Measurements from ENCODE around the gene CTNNBL1. TPM values are rescaled to one million over a fixed set of nuclear protein-coding genes. Genes with fewer than 3 reads are reported as not detected.
"Not testable (repeated sequence)": the region's sequence is repeated elsewhere in the genome, so short reads cannot be mapped to it uniquely, and the experiment has no call there.

The CTNNBL1 gene
- total and polyA plus RNA-seq, 2 donors (not counting 3 experiments of a cell fraction or from before 2014, with no cell fraction given) = 20.8 to 60.2 TPM

DNA sequence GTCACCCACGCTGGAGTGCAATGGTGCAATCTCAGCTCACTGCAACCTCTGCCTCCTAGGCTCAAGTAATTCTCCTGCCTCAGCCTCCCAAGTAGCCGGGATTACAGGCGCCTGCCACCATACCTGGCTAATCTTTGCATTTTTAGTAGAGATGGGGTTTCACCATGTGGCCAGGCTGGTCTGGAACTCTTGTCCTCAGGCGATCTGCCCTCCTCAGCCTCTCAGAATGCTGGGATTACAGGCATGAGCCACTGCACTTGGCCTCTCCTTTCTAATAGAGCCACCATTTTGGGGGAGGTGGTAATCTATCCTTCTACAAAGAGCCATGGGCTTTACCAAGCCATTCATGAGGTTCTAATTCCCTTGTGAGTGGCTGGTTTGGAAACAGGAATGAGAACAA lies 14.1 kb upstream of the CTNNBL1 start:
- H3K79me2 ChIP-seq (ENCODE audit: control insufficient read depth, insufficient read depth, low read length); H3K27me3 ChIP-seq (ENCODE audit: control insufficient read depth in 2 of 2, insufficient read depth in 2 of 2, low read length in 2 of 2); H3K27ac ChIP-seq (ENCODE audit: insufficient read depth, low read depth, low read length); H4K20me1 ChIP-seq (replicated peaks; ENCODE audit: control insufficient read depth, extremely low read depth, insufficient read depth, low read length); dilution Hi-C loops (cut with MboI; ENCODE audit: extremely low pct_ligation_motif_present, low sequenced_read_pairs); intact Hi-C loops (cut with micrococcal nuclease); H3K4me3 ChIP-seq (replicated peaks in 1 of 3; ENCODE audit: insufficient read depth in 1 of 3, low read depth in 1 of 3, low read length in 3 of 3); DNase-seq (ENCODE audit: low read depth, low spot score); H3K4me2 ChIP-seq (ENCODE audit: insufficient read depth, low read length); H3K9me1 ChIP-seq (replicated peaks; ENCODE audit: control insufficient read depth, extremely low read depth, insufficient read depth, low read length); H3K9ac ChIP-seq (replicated peaks; ENCODE audit: extremely low read depth, insufficient read depth, low read length); H3K9me3 ChIP-seq (replicated peaks; ENCODE audit: control insufficient read depth, insufficient read depth, low read length); FAIRE-seq; H3K36me3 ChIP-seq (ENCODE audit: control insufficient read depth in 2 of 2, extremely low read depth in 1 of 2, insufficient read depth in 2 of 2, low read length in 2 of 2); BruUV-seq (replicated peaks); POLR2A ChIA-PET; CTCF ChIA-PET; H3K4me1 ChIP-seq (ENCODE audit: control insufficient read depth, extremely low read depth, insufficient read depth, low read length); H2AFZ ChIP-seq (ENCODE audit: low read depth, low read length): not testable (repeated sequence)

DNA sequence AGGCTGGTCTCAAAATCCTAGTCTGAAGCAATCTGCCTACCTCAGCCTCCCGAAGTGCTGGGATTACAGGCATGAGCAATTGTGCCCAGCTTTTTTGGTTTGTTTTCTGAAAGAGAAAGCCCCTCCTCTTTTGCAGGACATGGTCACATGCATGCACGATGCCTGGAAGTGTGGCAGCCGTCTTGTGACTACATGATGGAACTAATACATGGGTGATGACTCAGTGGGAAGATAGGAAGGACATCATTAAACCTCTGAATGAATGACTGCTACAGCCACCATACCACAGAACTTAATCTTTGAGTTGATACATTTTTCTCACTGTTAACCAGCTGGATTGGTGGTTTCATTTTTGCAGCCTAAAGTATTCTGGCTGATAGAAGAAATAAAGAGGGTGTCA lies 13.4 kb upstream of the CTNNBL1 start:
- DNase-seq (ENCODE audit: low read depth, low spot score) (no peak), FAIRE-seq (no peak)
- H3K9ac ChIP-seq (replicated peaks; ENCODE audit: extremely low read depth, insufficient read depth, low read length) = no peak overlapping the region
- no peak overlapping the region for H3K27ac ChIP-seq (ENCODE audit: insufficient read depth, low read depth, low read length)
- intact Hi-C loops (cut with micrococcal nuclease) (no loop called here), dilution Hi-C loops (cut with MboI; ENCODE audit: extremely low pct_ligation_motif_present, low sequenced_read_pairs) (no loop called here)
- no peaks in the 10 kb centered on the region for H4K20me1 ChIP-seq (replicated peaks; ENCODE audit: control insufficient read depth, extremely low read depth, insufficient read depth, low read length)
- peaks cover 4 to 6% of the 10 kb centered on the region in 2 experiments for H3K27me3 ChIP-seq (ENCODE audit: control insufficient read depth in 2 of 2, insufficient read depth in 2 of 2, low read length in 2 of 2)
- H2AFZ ChIP-seq (ENCODE audit: low read depth, low read length) = no peak overlapping the region
- no peaks in the 10 kb centered on the region for H3K9me3 ChIP-seq (replicated peaks; ENCODE audit: control insufficient read depth, insufficient read depth, low read length)
- CTCF ChIA-PET = no interaction called here
- no peaks in the 10 kb centered on the region for H3K4me1 ChIP-seq (ENCODE audit: control insufficient read depth, extremely low read depth, insufficient read depth, low read length)
- no peaks in the 10 kb centered on the region for H3K9me1 ChIP-seq (replicated peaks; ENCODE audit: control insufficient read depth, extremely low read depth, insufficient read depth, low read length)
- POLR2A ChIA-PET = no interaction called here
- no peak for TF ChIP-seq GATA2 (IDR thresholded peaks at IDR 0.05; ENCODE audit: insufficient read depth, insufficient read length, low read depth, low read length)
- no peak for TF ChIP-seq POLR2A (IDR thresholded peaks at IDR 0.05; ENCODE audit: low read depth, low read length)
- TF ChIP-seq JUN (IDR thresholded peaks at IDR 0.05; ENCODE audit: borderline replicate concordance, insufficient read depth, insufficient read length, low read depth) = no peak
- TF ChIP-seq POLR2AphosphoS5 (IDR thresholded peaks at IDR 0.05; ENCODE audit: insufficient read depth, low read depth, low read length) = no peak
- TF ChIP-seq, protein P1, sequence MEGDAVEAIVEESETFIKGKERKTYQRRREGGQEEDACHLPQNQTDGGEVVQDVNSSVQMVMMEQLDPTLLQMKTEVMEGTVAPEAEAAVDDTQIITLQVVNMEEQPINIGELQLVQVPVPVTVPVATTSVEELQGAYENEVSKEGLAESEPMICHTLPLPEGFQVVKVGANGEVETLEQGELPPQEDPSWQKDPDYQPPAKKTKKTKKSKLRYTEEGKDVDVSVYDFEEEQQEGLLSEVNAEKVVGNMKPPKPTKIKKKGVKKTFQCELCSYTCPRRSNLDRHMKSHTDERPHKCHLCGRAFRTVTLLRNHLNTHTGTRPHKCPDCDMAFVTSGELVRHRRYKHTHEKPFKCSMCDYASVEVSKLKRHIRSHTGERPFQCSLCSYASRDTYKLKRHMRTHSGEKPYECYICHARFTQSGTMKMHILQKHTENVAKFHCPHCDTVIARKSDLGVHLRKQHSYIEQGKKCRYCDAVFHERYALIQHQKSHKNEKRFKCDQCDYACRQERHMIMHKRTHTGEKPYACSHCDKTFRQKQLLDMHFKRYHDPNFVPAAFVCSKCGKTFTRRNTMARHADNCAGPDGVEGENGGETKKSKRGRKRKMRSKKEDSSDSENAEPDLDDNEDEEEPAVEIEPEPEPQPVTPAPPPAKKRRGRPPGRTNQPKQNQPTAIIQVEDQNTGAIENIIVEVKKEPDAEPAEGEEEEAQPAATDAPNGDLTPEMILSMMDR (IDR thresholded peaks at IDR 0.05; ENCODE audit: extremely low read depth in 1 of 2, insufficient read depth in 1 of 2, low read depth in 1 of 2, low read length in 2 of 2) = no peak
- no peak for TF ChIP-seq MYC (IDR thresholded peaks at IDR 0.05; ENCODE audit: low read depth, low read length)
- no peak for TF ChIP-seq FOS (IDR thresholded peaks at IDR 0.05; ENCODE audit: borderline replicate concordance, insufficient read depth, low read length)
- TF ChIP-seq EZH2 (IDR thresholded peaks at IDR 0.05; ENCODE audit: borderline replicate concordance, low read depth, low read length, severe bottlenecking) = no peak
- TF ChIP-seq, protein P2, sequence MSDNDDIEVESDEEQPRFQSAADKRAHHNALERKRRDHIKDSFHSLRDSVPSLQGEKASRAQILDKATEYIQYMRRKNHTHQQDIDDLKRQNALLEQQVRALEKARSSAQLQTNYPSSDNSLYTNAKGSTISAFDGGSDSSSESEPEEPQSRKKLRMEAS (IDR thresholded peaks at IDR 0.05; ENCODE audit: insufficient read depth, insufficient read length) = no peak
- no peaks in the 10 kb centered on the region for H3K79me2 ChIP-seq (ENCODE audit: control insufficient read depth, insufficient read depth, low read length)
- H3K4me2 ChIP-seq (ENCODE audit: insufficient read depth, low read length) = no peak overlapping the region
- H3K36me3 ChIP-seq (ENCODE audit: control insufficient read depth in 2 of 2, extremely low read depth in 1 of 2, insufficient read depth in 2 of 2, low read length in 2 of 2) = no peaks in the 10 kb centered on the region
- BruUV-seq (replicated peaks) = no TSS peak
- H3K4me3 ChIP-seq (replicated peaks in 1 of 3; ENCODE audit: insufficient read depth in 1 of 3, low read depth in 1 of 3, low read length in 3 of 3) = no peak overlapping the region
